GM12892 (cell line): ENCODE data around the gene ZNF746.

Experiments used
- POLR2A ChIP-seq: IDR thresholded peaks from 2 replicates; pipeline ENCODE4 v1.6.1; 2011; ENCODE audit warnings: low read depth, low read length, control low read depth
- POLR2AphosphoS5 ChIP-seq: IDR thresholded peaks from 2 replicates; pipeline ENCODE4 v1.6.1; 2011; ENCODE audit warnings: low read depth, low read length, control low read depth
- TAF1 ChIP-seq: IDR thresholded peaks from 2 replicates; pipeline ENCODE4 v1.6.1; 2011; ENCODE audit warnings: low read depth, mild to moderate bottlenecking, control low read depth, low read length, borderline replicate concordance

GRCh38 chr7:149474309-149475120 is 23.1 kb downstream of the ZNF746 start:
- TF ChIP-seq POLR2A (no peak), POLR2AphosphoS5 (no peak), TAF1 (no peak)
